NCI-H748 (cell line): ENCODE results near the gene CLEC3A.
"Not testable (repeated sequence)": the region's sequence is repeated elsewhere in the genome, so short reads cannot be mapped to it uniquely, and the experiment has no call there.

Experiments used
- DNase-seq: peaks from one replicate; lab custom pipeline; 2025; ENCODE audit not compliant: unreplicated experiment; lab: John Stamatoyannopoulos, UW

Gene CLEC3A

GRCh38 chr16:78025631-78026030 lies 3.3 kb downstream of the CLEC3A start:
- DNase-seq, result no peak

GRCh38 chr16:78028018-78028417 lies 5.7 kb downstream of the CLEC3A start:
- no peak for DNase-seq

GRCh38 chr16:78034530-78034929 lies 12.2 kb downstream of the CLEC3A start:
- no peak for DNase-seq

GRCh38 chr16:78035012-78035411 lies 12.7 kb downstream of the CLEC3A start:
- DNase-seq, result no peak

- DNase-seq, result no peak
Observed at GRCh38 chr16:78040396-78040795, 18.0 kb downstream of the CLEC3A start.

- no peak for DNase-seq
Observed at GRCh38 chr16:78045865-78046581, 23.7 kb downstream of the CLEC3A start.

GRCh38 chr16:78048319-78048718 lies 26.0 kb downstream of the CLEC3A start:
- DNase-seq, result no peak

- DNase-seq, result no peak
Observed at GRCh38 chr16:78050734-78051400, 28.5 kb downstream of the CLEC3A start.

GRCh38 chr16:78057803-78058564 lies 35.6 kb downstream of the CLEC3A start:
- DNase-seq, result peak; percentile 97

GRCh38 chr16:78059806-78060205 lies 37.5 kb downstream of the CLEC3A start:
- not testable (repeated sequence) for DNase-seq

- DNase-seq, result no peak
Observed at GRCh38 chr16:78060295-78060694, 37.9 kb downstream of the CLEC3A start.

- DNase-seq, result peak; percentile 50
Observed at GRCh38 chr16:78060809-78061208, 38.5 kb downstream of the CLEC3A start.

GRCh38 chr16:78065319-78065718 lies 43.0 kb downstream of the CLEC3A start:
- no peak for DNase-seq

GRCh38 chr16:78069913-78070312 lies 47.6 kb downstream of the CLEC3A start:
- no peak for DNase-seq

- DNase-seq, result peak; percentile 61
Observed at GRCh38 chr16:78072275-78072674, 49.9 kb downstream of the CLEC3A start.

- DNase-seq, result no peak
Observed at GRCh38 chr16:78075800-78076199, 53.5 kb downstream of the CLEC3A start.

- no peak for DNase-seq
Observed at GRCh38 chr16:78081341-78081740, 59.0 kb downstream of the CLEC3A start.
